HepG2 (cell line): Measurements from ENCODE around the gene PMPCB. TPM values are rescaled to one million over a fixed set of nuclear protein-coding genes. Genes with fewer than 3 reads are reported as not detected.

ENCODE experiments used
- ATF3 ChIP-seq: sonication (generic); formaldehyde crosslinking; IDR thresholded peaks from 2 replicates; pipeline ENCODE4 v1.4.0; 2020; ENCODE audit warnings: missing genetic modification reagents
- BCL3 ChIP-seq: sonication (generic); formaldehyde crosslinking; IDR thresholded peaks from 2 replicates; pipeline ENCODE4 v1.5.1; 2020; ENCODE audit warnings: mild to moderate bottlenecking, missing genetic modification reagents, moderate library complexity
- HDAC2 ChIP-seq: sonication (generic); formaldehyde crosslinking; IDR thresholded peaks from 2 replicates; pipeline ENCODE4 v1.4.0; 2020; ENCODE audit warnings: missing genetic modification reagents
- HES4 ChIP-seq: sonication (generic); formaldehyde crosslinking; IDR thresholded peaks from 2 replicates; pipeline ENCODE4 v1.9.0; 2021; ENCODE audit warnings: mild to moderate bottlenecking, missing genetic modification reagents, borderline replicate concordance
- JUND ChIP-seq: sonication (generic); formaldehyde crosslinking; IDR thresholded peaks from 2 replicates; pipeline ENCODE4 v1.8.0; 2022; ENCODE audit warnings: mild to moderate bottlenecking, missing genetic modification reagents
- PAWR ChIP-seq: sonication (generic); formaldehyde crosslinking; IDR thresholded peaks from 2 replicates; pipeline ENCODE4 v1.4.0; 2020; ENCODE audit warnings: missing genetic modification reagents, mild to moderate bottlenecking, borderline replicate concordance
- SNAPC2 ChIP-seq: sonication (generic); formaldehyde crosslinking; IDR thresholded peaks from 2 replicates; pipeline ENCODE4 v1.8.1; 2022; ENCODE audit warnings: mild to moderate bottlenecking, missing genetic modification reagents
- SP4 ChIP-seq: sonication (generic); formaldehyde crosslinking; IDR thresholded peaks from 2 replicates; pipeline ENCODE4 v1.8.1; 2023; ENCODE audit warnings: mild to moderate bottlenecking, missing genetic modification reagents
- TAF15 ChIP-seq: fragments of 200-400 bp; formaldehyde crosslinking; IDR thresholded peaks from one replicate; pipeline ENCODE4 v1.6.1; 2018; ENCODE audit warnings: mild to moderate bottlenecking, low read depth, low read length; ENCODE audit not compliant: poor library complexity, severe bottlenecking
- TFDP2 ChIP-seq: sonication (generic); formaldehyde crosslinking; IDR thresholded peaks from 2 replicates; pipeline ENCODE4 v1.4.0; 2020; ENCODE audit warnings: missing genetic modification reagents
- ZBTB39 ChIP-seq: sonication (generic); formaldehyde crosslinking; IDR thresholded peaks from 2 replicates; pipeline ENCODE4 v1.5.0; 2020; ENCODE audit warnings: missing genetic modification reagents
- ZNF432 ChIP-seq: sonication (generic); formaldehyde crosslinking; IDR thresholded peaks from 2 replicates; pipeline ENCODE4 v1.5.0; 2020; ENCODE audit warnings: missing genetic modification reagents, mild to moderate bottlenecking, borderline replicate concordance
- ZNF564 ChIP-seq: sonication (generic); formaldehyde crosslinking; IDR thresholded peaks from 2 replicates; pipeline ENCODE4 v1.8.1; 2023; ENCODE audit warnings: mild to moderate bottlenecking, missing genetic modification reagents
- polyA plus RNA-seq, 8 experiments: library from polyadenylated mRNA; depleted of rRNA in 3 of 8; stranded (reverse) in 7 of 8; unstranded in 1 of 8; fragments of >200 nt; fragmentation: Illumina TruSeq in 4 of 8; extraction: Trizol in 4 of 8; gene quantifications; 2 replicates each; pipeline versions ENCODE4 v1.2.1 to v1.2.3, GENCODE V29; 2011 to 2016; ENCODE audit warnings: low read depth in 4 of 8, missing spikeins in 1 of 8, mixed read lengths in 1 of 8; ENCODE audit not compliant: insufficient read depth in 1 of 8
- total RNA-seq, 5 experiments: library from RNA; depleted of rRNA; stranded (reverse); fragments of >200 nt; fragmentation: Illumina TruSeq; extraction: Trizol; gene quantifications; 2 replicates each; pipeline ENCODE4 v1.2.3, GENCODE V29; 2016; ENCODE audit warnings: low read depth in 1 of 5
- TF ChIP-seq, protein P1 (sequence below): sonication (generic); formaldehyde crosslinking; IDR thresholded peaks from 2 replicates; pipeline ENCODE4 v1.5.0; 2020; ENCODE audit warnings: missing genetic modification reagents
- TF ChIP-seq, protein P2 (sequence below): sonication (generic); formaldehyde crosslinking; IDR thresholded peaks from 2 replicates; pipeline ENCODE4 v1.5.0; 2020; ENCODE audit warnings: mild to moderate bottlenecking, missing genetic modification reagents

PMPCB gene
- total and polyA plus RNA-seq, 2 of the 13 experiments (the other 11 are each of a cell fraction or from before 2014, with no cell fraction given): 80.8 to 124 TPM

GRCh38 chr7:103344453-103345149 lies 47.4 kb downstream of the PMPCB start, which contains the start of gene DNAJC2 (continued):
- TF ChIP-seq SNAPC2 (CRISPR knock-in tag): peak; percentile 74; the same call in 1 of the 2 replicates
- peak; percentile 70 for TF ChIP-seq ZNF564 (CRISPR knock-in tag)
- no peak for TF ChIP-seq JUND (CRISPR knock-in tag)
- TF ChIP-seq, protein P1, sequence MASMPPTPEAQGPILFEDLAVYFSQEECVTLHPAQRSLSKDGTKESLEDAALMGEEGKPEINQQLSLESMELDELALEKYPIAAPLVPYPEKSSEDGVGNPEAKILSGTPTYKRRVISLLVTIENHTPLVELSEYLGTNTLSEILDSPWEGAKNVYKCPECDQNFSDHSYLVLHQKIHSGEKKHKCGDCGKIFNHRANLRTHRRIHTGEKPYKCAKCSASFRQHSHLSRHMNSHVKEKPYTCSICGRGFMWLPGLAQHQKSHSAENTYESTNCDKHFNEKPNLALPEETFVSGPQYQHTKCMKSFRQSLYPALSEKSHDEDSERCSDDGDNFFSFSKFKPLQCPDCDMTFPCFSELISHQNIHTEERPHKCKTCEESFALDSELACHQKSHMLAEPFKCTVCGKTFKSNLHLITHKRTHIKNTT (CRISPR knock-in tag): no peak
- TF ChIP-seq ZNF432 (CRISPR knock-in tag): no peak
- peak; percentile 87 for TF ChIP-seq HDAC2 (CRISPR knock-in tag)
- TF ChIP-seq TAF15: no peak
- TF ChIP-seq HES4 (CRISPR knock-in tag): peak; percentile 96
- 0 out of 2 replicates have a peak, but pooled peaks have one; percentile 57 for TF ChIP-seq PAWR (CRISPR knock-in tag)
- peak; percentile 81 for TF ChIP-seq TFDP2 (CRISPR knock-in tag)
- TF ChIP-seq ATF3 (CRISPR knock-in tag): 0 out of 2 replicates have a peak, but pooled peaks have one; percentile 45
- no peak for TF ChIP-seq ZBTB39 (CRISPR knock-in tag)
- TF ChIP-seq, protein P2, sequence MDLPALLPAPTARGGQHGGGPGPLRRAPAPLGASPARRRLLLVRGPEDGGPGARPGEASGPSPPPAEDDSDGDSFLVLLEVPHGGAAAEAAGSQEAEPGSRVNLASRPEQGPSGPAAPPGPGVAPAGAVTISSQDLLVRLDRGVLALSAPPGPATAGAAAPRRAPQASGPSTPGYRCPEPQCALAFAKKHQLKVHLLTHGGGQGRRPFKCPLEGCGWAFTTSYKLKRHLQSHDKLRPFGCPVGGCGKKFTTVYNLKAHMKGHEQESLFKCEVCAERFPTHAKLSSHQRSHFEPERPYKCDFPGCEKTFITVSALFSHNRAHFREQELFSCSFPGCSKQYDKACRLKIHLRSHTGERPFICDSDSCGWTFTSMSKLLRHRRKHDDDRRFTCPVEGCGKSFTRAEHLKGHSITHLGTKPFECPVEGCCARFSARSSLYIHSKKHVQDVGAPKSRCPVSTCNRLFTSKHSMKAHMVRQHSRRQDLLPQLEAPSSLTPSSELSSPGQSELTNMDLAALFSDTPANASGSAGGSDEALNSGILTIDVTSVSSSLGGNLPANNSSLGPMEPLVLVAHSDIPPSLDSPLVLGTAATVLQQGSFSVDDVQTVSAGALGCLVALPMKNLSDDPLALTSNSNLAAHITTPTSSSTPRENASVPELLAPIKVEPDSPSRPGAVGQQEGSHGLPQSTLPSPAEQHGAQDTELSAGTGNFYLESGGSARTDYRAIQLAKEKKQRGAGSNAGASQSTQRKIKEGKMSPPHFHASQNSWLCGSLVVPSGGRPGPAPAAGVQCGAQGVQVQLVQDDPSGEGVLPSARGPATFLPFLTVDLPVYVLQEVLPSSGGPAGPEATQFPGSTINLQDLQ: peak; percentile 87; the same call in 1 of the 2 replicates
- TF ChIP-seq SP4: peak; percentile 40; the same call in 1 of the 2 replicates
- no peak for TF ChIP-seq BCL3 (CRISPR knock-in tag)
